K562 (cell line): Measurements from ENCODE around the gene RBM44. TPM values are rescaled to one million over a fixed set of nuclear protein-coding genes. Genes with fewer than 3 reads are reported as not detected.

Source experiments
- ATAC-seq: fragments of 200-7000 bp; cut with Tn5 transposase; 3 replicates; pipeline ENCODE4 v1.9.1; 2020; ENCODE audit warnings: moderate library complexity
- BruUV-seq: library from RNA; stranded (reverse); fragments of 400-500 nt; replicated peaks from 2 replicates; lab custom pipeline; 2021; lab: Mats Ljungman, UMichigan
- CTCF ChIA-PET: fragments of 300-600 bp; formaldehyde crosslinking; extraction: SDS; loops from one replicate; lab custom pipeline; 2021; ENCODE audit warnings: low intra/inter-chr PET ratio; lab: Yijun Ruan, JAX
- POLR2A ChIA-PET: fragments of 300-600, 350-650 bp; sonication (Branson Sonifier 250); formaldehyde crosslinking; extraction: SDS; loops from one replicate; lab custom pipeline; 2021; ENCODE audit warnings: antibody characterized with exemption, inconsistent platforms; lab: Yijun Ruan, JAX
- DNase-seq, 4 experiments: peaks; one replicate each; pipeline versions ENCODE4 v3.0.0 to v3.0.0-alpha.2; 2011 to 2018; ENCODE audit warnings: low spot score in 3 of 4, mixed read lengths in 3 of 4; ENCODE audit errors: extremely low read depth in 1 of 4
- FAIRE-seq: peaks from 2 replicates; lab custom pipeline; 2011; peaks lifted over from hg19 to GRCh38; lab: Jason Lieb, UNC
- H2AFZ ChIP-seq: 2 replicates; pipeline ENCODE4 v1.6.0; 2011; ENCODE audit warnings: low read depth, low read length, control low read depth, inconsistent platforms
- H3K27ac ChIP-seq: fragments of 200-600 bp; 3 replicates; pipeline ENCODE4 v1.8.0; 2011; ENCODE audit warnings: low read depth, mild to moderate bottlenecking, control low read depth, inconsistent platforms, low read length, moderate library complexity, mixed read lengths; ENCODE audit errors: extremely low read depth
- H3K27me3 ChIP-seq, 2 experiments: fragments of 300-600 bp in 1 of 2; 2 replicates in 1 of 2; 3 replicates in 1 of 2; pipeline versions ENCODE4 v1.6.0 to v1.8.0; 2011; ENCODE audit warnings: inconsistent platforms in 2 of 2, low read length in 2 of 2, mild to moderate bottlenecking in 1 of 2, mixed read lengths in 1 of 2, moderate library complexity in 1 of 2; ENCODE audit not compliant: control insufficient read depth in 2 of 2, insufficient read depth in 2 of 2
- H3K36me3 ChIP-seq: fragments of 300-600 bp; 3 replicates; pipeline ENCODE4 v1.8.0; 2011; ENCODE audit warnings: mild to moderate bottlenecking, low read length, inconsistent platforms; ENCODE audit not compliant: control insufficient read depth, insufficient read depth
- H3K4me1 ChIP-seq, 2 experiments: fragments of 200-600 bp in 1 of 2; replicated peaks in 1 of 2; 2 replicates in 1 of 2; 3 replicates in 1 of 2; pipeline versions ENCODE4 v1.5.1 to v1.8.0; 2011; ENCODE audit warnings: inconsistent platforms in 2 of 2, low read length in 2 of 2, mild to moderate bottlenecking in 1 of 2, mixed read lengths in 1 of 2, moderate library complexity in 1 of 2; ENCODE audit not compliant: control insufficient read depth in 2 of 2, insufficient read depth in 2 of 2
- H3K4me2 ChIP-seq: 2 replicates; pipeline ENCODE4 v1.6.1; 2011; ENCODE audit warnings: low read length, control low read depth, inconsistent platforms, mixed read lengths; ENCODE audit not compliant: insufficient read depth
- H3K4me3 ChIP-seq: fragments of 200-600 bp; sonication (generic), shearing (Covaris generic); 2 replicates; pipeline ENCODE4 v1.5.1; 2016; ENCODE audit warnings: control low read depth, inconsistent platforms
- H3K79me2 ChIP-seq: fragments of 200-600 bp; 3 replicates; pipeline ENCODE4 v1.8.0; 2011; ENCODE audit warnings: low read length, inconsistent platforms; ENCODE audit not compliant: control insufficient read depth, insufficient read depth
- H3K9ac ChIP-seq, 2 experiments: 2 replicates each; pipeline versions ENCODE4 v1.6.0 to v1.6.1; 2011; ENCODE audit warnings: low read depth in 2 of 2, low read length in 2 of 2, control low read depth in 1 of 2, inconsistent platforms in 1 of 2, mild to moderate bottlenecking in 1 of 2, mixed read lengths in 1 of 2; ENCODE audit not compliant: insufficient read depth in 1 of 2
- H3K9me1 ChIP-seq: one replicate; pipeline ENCODE4 v1.6.0; 2011; ENCODE audit warnings: inconsistent platforms, mild to moderate bottlenecking, low read length, moderate library complexity; ENCODE audit not compliant: control insufficient read depth, insufficient read depth
- H3K9me3 ChIP-seq: replicated peaks from 2 replicates; pipeline ENCODE4 v1.5.1; 2011; ENCODE audit warnings: low read depth, low read length, inconsistent platforms; ENCODE audit not compliant: control insufficient read depth, insufficient read depth
- H4K20me1 ChIP-seq: replicated peaks from 2 replicates; pipeline ENCODE4 v1.6.1; 2011; ENCODE audit warnings: low read length, inconsistent platforms, mixed read lengths; ENCODE audit not compliant: control insufficient read depth, insufficient read depth
- L3MBTL2 ChIP-seq: fragments of 450-650 bp; IDR thresholded peaks from 2 replicates; pipeline ENCODE4 v1.6.1; 2016; ENCODE audit warnings: mild to moderate bottlenecking, moderate library complexity
- RFX1 ChIP-seq: fragments of 450-650 bp; IDR thresholded peaks from 2 replicates; pipeline ENCODE4 v1.6.1; 2016; ENCODE audit warnings: mild to moderate bottlenecking, moderate library complexity
- SAP30 ChIP-seq: fragments of 200-600 bp; sonication (generic); IDR thresholded peaks from 2 replicates; pipeline ENCODE4 v1.6.1; 2012; ENCODE audit warnings: borderline replicate concordance, low read depth, mild to moderate bottlenecking, moderate library complexity, low read length, control low read depth, inconsistent platforms; ENCODE audit not compliant: insufficient read depth, poor library complexity, severe bottlenecking
- SMAD1 ChIP-seq: fragments of 150-350 bp; IDR thresholded peaks from 2 replicates; pipeline ENCODE4 v1.6.1; 2014; ENCODE audit warnings: low read length, low read depth; ENCODE audit not compliant: partially characterized antibody
- SMC3 ChIP-seq: conservative IDR thresholded peaks from 2 replicates; pipeline ENCODE4 v1.6.1; 2011; ENCODE audit warnings: low read depth, low read length, improper control_type of control experiment; ENCODE audit not compliant: insufficient read depth
- TCF3 ChIP-seq: sonication (generic); formaldehyde crosslinking; IDR thresholded peaks from 2 replicates; pipeline ENCODE4 v1.4.0; 2020; ENCODE audit warnings: mild to moderate bottlenecking, missing genetic modification reagents
- ZNF232 ChIP-seq: sonication (generic); formaldehyde crosslinking; IDR thresholded peaks from 2 replicates; pipeline ENCODE4 v1.8.0; 2022; ENCODE audit warnings: mild to moderate bottlenecking, missing genetic modification reagents
- WGBS: fragments of 100-300 bp; shearing (Covaris generic); methylation state at CpG from one replicate; pipeline ENCODE4 v1.1.6; 2016; ENCODE audit warnings: low coverage, mixed read lengths; ENCODE audit not compliant: insufficient coverage; ENCODE audit errors: missing lambda C conversion rate; 5-methylcytosine and 5-hydroxymethylcytosine counted together
- in situ Hi-C: fragments of 300-500 bp; cut with MboI; formaldehyde crosslinking; loops from 4 replicates; pipeline ENCODE4 v1.15.0; 2018; ENCODE audit warnings: inconsistent platforms, mixed read lengths
- intact Hi-C: fragments of 100-400 bp; cut with micrococcal nuclease; formaldehyde crosslinking; loops from 2 replicates; pipeline ENCODE4 v1.14.2; 2022
- polyA plus RNA-seq, 8 experiments: library from polyadenylated mRNA; depleted of rRNA in 4 of 8; stranded (reverse) in 5 of 8; unstranded in 3 of 8; fragments of >200 nt; fragmentation: Nextera tagmentation in 2 of 8; fragmentation: Illumina TruSeq in 1 of 8; extraction: Ambion mirVana in 2 of 8; extraction: Trizol in 1 of 8; gene quantifications; 2 replicates each; pipeline versions ENCODE4 v1.2.1 to v1.2.3, GENCODE V29; 2011 to 2014; ENCODE audit warnings: inconsistent platforms in 1 of 8, missing spikeins in 1 of 8
- total RNA-seq, 7 experiments: library from RNA; depleted of rRNA in 6 of 7; stranded (reverse); fragments of >200 nt in 6 of 7; fragmentation: Illumina TruSeq in 2 of 7; extraction: Trizol in 2 of 7; gene quantifications; 2 replicates each; pipeline versions ENCODE4 v1.2.1 to v1.2.3, GENCODE V29; 2011 to 2021; ENCODE audit warnings: low replicate concordance in 1 of 7
- TF ChIP-seq, protein P1 (sequence below): fragments of 450-650 bp; IDR thresholded peaks from 2 replicates; pipeline ENCODE4 v1.6.1; 2016
- TF ChIP-seq, protein P2 (sequence below): sonication (generic); formaldehyde crosslinking; IDR thresholded peaks from 2 replicates; pipeline ENCODE4 v1.9.0; 2022; ENCODE audit warnings: mild to moderate bottlenecking, missing genetic modification reagents
- TF ChIP-seq, protein P3 (sequence below), 2 experiments: fragments of 450-650 bp; IDR thresholded peaks; 2 replicates each; pipeline ENCODE4 v1.6.1; 2018; ENCODE audit warnings: mild to moderate bottlenecking in 2 of 2, low read depth in 1 of 2; ENCODE audit not compliant: partially characterized antibody in 2 of 2
- TF ChIP-seq, protein P4 (sequence below): fragments of 150-350 bp; IDR thresholded peaks from 2 replicates; pipeline ENCODE4 v1.6.1; 2014; ENCODE audit warnings: low read depth, mild to moderate bottlenecking, low read length, borderline replicate concordance

RBM44 gene
- total and polyA plus RNA-seq, 9 of the 15 experiments (the other 6 are each of a cell fraction or from before 2014, with no cell fraction given), result 0.04 to 0.25 (median 0.13) TPM

DNA sequence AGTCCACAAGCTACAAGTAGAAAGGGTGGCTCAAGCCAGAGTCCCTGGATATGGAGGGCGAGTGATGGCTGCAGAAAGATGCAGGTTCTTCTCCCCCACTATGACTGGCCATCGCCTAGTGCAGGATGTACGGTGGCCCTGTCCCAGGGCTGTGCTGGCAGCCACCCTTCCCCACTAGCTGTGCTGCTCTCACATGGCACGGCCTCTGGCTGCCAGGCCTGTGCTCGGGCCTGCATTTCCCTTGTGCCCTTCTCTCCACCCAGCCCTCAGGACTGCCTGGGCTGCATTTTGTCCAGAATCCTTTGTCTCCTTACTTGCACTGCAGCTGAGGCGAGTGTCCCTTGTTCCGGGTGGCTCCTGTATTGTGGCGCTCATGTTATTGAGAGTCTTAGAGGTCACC is 59.2 kb downstream of the RBM44 start:
- Histone ChIP-seq H3K36me3 (no peaks in the 10 kb centered on the region), H3K4me2 (no peak overlapping the region), H3K4me1 (peaks cover 0 to 8% of the 10 kb centered on the region in 2 experiments; a peak in 1 of 5 replicates), H3K4me3 (no peak overlapping the region), H3K27me3 (peaks cover 10 to 40% of the 10 kb centered on the region in 2 experiments; a peak in 4 of 5 replicates), H3K79me2 (no peaks in the 10 kb centered on the region), H2AFZ (no peak overlapping the region), H3K27ac (no peak overlapping the region), H3K9me1 (no peaks in the 10 kb centered on the region), H4K20me1 (no peaks in the 10 kb centered on the region), H3K9ac (no peak overlapping the region), H3K9me3 (no peaks in the 10 kb centered on the region)
- ATAC-seq (no peak), DNase-seq (no peak), FAIRE-seq (no peak)
- ChIA-PET POLR2A (interaction anchor here (0.8 kb wide), 1 partner anchor 258 kb away, joined by 3 read pairs; no protein-coding TSS in a partner anchor), CTCF (interaction anchor here (1.2 to 1.8 kb wide), 2 partner anchors 250 to 405 kb away, joined by 5 to 13 read pairs; no protein-coding TSS in a partner anchor)
- BruUV-seq, result no TSS peak
- WGBS, result 2% methylated on average over 6 of the region's 8 CpGs
- intact Hi-C loops (loop anchor here (1.0 to 10.0 kb wide), 3 partner anchors 252 to 405 kb away; partner anchors contain the start of gene KLHL30), in situ Hi-C loops (loop anchor here (10.0 to 25.0 kb wide), 2 partner anchors 247 to 405 kb away; partner anchors contain the start of gene ESPNL)
- TF ChIP-seq SAP30 (no peak), TCF3 (CRISPR knock-in tag) (no peak), RFX1 (no peak), ZNF232 (no peak), L3MBTL2 (no peak), SMAD1 (no peak), SMC3 (no peak)
- TF ChIP-seq, protein P1, sequence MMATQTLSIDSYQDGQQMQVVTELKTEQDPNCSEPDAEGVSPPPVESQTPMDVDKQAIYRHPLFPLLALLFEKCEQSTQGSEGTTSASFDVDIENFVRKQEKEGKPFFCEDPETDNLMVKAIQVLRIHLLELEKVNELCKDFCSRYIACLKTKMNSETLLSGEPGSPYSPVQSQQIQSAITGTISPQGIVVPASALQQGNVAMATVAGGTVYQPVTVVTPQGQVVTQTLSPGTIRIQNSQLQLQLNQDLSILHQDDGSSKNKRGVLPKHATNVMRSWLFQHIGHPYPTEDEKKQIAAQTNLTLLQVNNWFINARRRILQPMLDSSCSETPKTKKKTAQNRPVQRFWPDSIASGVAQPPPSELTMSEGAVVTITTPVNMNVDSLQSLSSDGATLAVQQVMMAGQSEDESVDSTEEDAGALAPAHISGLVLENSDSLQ, result no peak
- TF ChIP-seq, protein P2, sequence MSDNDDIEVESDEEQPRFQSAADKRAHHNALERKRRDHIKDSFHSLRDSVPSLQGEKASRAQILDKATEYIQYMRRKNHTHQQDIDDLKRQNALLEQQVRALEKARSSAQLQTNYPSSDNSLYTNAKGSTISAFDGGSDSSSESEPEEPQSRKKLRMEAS (CRISPR knock-in tag), result no peak
- TF ChIP-seq, protein P3, sequence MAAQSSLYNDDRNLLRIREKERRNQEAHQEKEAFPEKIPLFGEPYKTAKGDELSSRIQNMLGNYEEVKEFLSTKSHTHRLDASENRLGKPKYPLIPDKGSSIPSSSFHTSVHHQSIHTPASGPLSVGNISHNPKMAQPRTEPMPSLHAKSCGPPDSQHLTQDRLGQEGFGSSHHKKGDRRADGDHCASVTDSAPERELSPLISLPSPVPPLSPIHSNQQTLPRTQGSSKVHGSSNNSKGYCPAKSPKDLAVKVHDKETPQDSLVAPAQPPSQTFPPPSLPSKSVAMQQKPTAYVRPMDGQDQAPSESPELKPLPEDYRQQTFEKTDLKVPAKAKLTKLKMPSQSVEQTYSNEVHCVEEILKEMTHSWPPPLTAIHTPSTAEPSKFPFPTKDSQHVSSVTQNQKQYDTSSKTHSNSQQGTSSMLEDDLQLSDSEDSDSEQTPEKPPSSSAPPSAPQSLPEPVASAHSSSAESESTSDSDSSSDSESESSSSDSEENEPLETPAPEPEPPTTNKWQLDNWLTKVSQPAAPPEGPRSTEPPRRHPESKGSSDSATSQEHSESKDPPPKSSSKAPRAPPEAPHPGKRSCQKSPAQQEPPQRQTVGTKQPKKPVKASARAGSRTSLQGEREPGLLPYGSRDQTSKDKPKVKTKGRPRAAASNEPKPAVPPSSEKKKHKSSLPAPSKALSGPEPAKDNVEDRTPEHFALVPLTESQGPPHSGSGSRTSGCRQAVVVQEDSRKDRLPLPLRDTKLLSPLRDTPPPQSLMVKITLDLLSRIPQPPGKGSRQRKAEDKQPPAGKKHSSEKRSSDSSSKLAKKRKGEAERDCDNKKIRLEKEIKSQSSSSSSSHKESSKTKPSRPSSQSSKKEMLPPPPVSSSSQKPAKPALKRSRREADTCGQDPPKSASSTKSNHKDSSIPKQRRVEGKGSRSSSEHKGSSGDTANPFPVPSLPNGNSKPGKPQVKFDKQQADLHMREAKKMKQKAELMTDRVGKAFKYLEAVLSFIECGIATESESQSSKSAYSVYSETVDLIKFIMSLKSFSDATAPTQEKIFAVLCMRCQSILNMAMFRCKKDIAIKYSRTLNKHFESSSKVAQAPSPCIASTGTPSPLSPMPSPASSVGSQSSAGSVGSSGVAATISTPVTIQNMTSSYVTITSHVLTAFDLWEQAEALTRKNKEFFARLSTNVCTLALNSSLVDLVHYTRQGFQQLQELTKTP (IDR thresholded peaks at IDR 0.05; ENCODE audit: low read depth in 1 of 2, partially characterized antibody in 2 of 2), result no peak
- TF ChIP-seq, protein P4, sequence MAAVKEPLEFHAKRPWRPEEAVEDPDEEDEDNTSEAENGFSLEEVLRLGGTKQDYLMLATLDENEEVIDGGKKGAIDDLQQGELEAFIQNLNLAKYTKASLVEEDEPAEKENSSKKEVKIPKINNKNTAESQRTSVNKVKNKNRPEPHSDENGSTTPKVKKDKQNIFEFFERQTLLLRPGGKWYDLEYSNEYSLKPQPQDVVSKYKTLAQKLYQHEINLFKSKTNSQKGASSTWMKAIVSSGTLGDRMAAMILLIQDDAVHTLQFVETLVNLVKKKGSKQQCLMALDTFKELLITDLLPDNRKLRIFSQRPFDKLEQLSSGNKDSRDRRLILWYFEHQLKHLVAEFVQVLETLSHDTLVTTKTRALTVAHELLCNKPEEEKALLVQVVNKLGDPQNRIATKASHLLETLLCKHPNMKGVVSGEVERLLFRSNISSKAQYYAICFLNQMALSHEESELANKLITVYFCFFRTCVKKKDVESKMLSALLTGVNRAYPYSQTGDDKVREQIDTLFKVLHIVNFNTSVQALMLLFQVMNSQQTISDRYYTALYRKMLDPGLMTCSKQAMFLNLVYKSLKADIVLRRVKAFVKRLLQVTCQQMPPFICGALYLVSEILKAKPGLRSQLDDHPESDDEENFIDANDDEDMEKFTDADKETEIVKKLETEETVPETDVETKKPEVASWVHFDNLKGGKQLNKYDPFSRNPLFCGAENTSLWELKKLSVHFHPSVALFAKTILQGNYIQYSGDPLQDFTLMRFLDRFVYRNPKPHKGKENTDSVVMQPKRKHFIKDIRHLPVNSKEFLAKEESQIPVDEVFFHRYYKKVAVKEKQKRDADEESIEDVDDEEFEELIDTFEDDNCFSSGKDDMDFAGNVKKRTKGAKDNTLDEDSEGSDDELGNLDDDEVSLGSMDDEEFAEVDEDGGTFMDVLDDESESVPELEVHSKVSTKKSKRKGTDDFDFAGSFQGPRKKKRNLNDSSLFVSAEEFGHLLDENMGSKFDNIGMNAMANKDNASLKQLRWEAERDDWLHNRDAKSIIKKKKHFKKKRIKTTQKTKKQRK, result no peak
